CD4-positive, alpha-beta memory T cell (primary cell): ENCODE data around the gene FDX2. TPM values are rescaled to one million over a fixed set of nuclear protein-coding genes. Genes with fewer than 3 reads are reported as not detected.

Experiments
- CTCF ChIA-PET: fragments of 350-600 bp; sonication (Branson Sonifier 250); formaldehyde crosslinking; loops from one replicate; lab custom pipeline; 2021; ENCODE audit warnings: inconsistent platforms; ENCODE audit not compliant: partially characterized antibody; lab: Charles Lee
- POLR2A ChIA-PET: fragments of 350-600 bp; sonication (Branson Sonifier 250); formaldehyde crosslinking; loops from one replicate; lab custom pipeline; 2021; ENCODE audit not compliant: partially characterized antibody; lab: Charles Lee
- DNase-seq, 5 donors: peaks; one replicate each; pipeline versions ENCODE4 v3.0.0 to v3.0.0-alpha.2; 2020 to 2022; ENCODE audit warnings: mixed read lengths in 1 of 5
- H3K27ac ChIP-seq: one replicate; pipeline ENCODE4 v1.7.0; 2013; ENCODE audit warnings: low read depth, low read length
- H3K27me3 ChIP-seq: 2 replicates; pipeline ENCODE4 v1.7.0; 2013; ENCODE audit warnings: mild to moderate bottlenecking, low read length, moderate library complexity; ENCODE audit not compliant: insufficient read depth
- H3K36me3 ChIP-seq: 2 replicates; pipeline ENCODE4 v1.7.0; 2013; ENCODE audit warnings: mild to moderate bottlenecking, low read length, moderate library complexity; ENCODE audit not compliant: insufficient read depth
- H3K4me1 ChIP-seq: 2 replicates; pipeline ENCODE4 v1.7.0; 2013; ENCODE audit warnings: mild to moderate bottlenecking, low read length, moderate library complexity; ENCODE audit not compliant: insufficient read depth
- H3K4me3 ChIP-seq, 2 donors: one replicate each; pipeline ENCODE4 v1.7.0; 2013; ENCODE audit warnings: low read length in 2 of 2, mild to moderate bottlenecking in 1 of 2
- H3K9me3 ChIP-seq, 2 donors: one replicate each; pipeline ENCODE4 v1.7.0; 2013; ENCODE audit warnings: low read length in 2 of 2, control low read depth in 1 of 2; ENCODE audit not compliant: control insufficient read depth in 1 of 2
- H3K27ac Mint-ChIP-seq, 7 donors: one replicate each; pipeline ENCODE4 v1.8.0; 2020 to 2021; ENCODE audit warnings: mixed read lengths in 7 of 7, mild to moderate bottlenecking in 6 of 7, inconsistent platforms in 3 of 7, moderate library complexity in 3 of 7
- H3K27me3 Mint-ChIP-seq, 2 donors: one replicate each; pipeline ENCODE4 v1.8.0; 2020 to 2021; ENCODE audit warnings: mixed read lengths in 2 of 2
- H3K36me3 Mint-ChIP-seq, 2 donors: one replicate each; pipeline ENCODE4 v1.8.0; 2020 to 2021; ENCODE audit warnings: mixed read lengths in 2 of 2, inconsistent platforms in 1 of 2, mild to moderate bottlenecking in 1 of 2
- H3K4me1 Mint-ChIP-seq, 4 donors: one replicate each; pipeline ENCODE4 v1.8.0; 2020 to 2021; ENCODE audit warnings: mixed read lengths in 4 of 4, mild to moderate bottlenecking in 1 of 4
- H3K4me3 Mint-ChIP-seq, 8 donors: one replicate each; pipeline ENCODE4 v1.8.0; 2020 to 2021; ENCODE audit warnings: mixed read lengths in 8 of 8, mild to moderate bottlenecking in 7 of 8, moderate library complexity in 6 of 8, inconsistent platforms in 3 of 8
- H3K9me3 Mint-ChIP-seq, 8 donors: one replicate each; pipeline ENCODE4 v1.8.0; 2020 to 2021; ENCODE audit warnings: mixed read lengths in 8 of 8, mild to moderate bottlenecking in 5 of 8, inconsistent platforms in 3 of 8, moderate library complexity in 1 of 8
- intact Hi-C: fragments of 100-400 bp; cut with micrococcal nuclease; formaldehyde crosslinking; loops from one replicate; pipeline ENCODE4 v1.15.1; 2023
- polyA plus RNA-seq, 2 donors: library from polyadenylated mRNA; unstranded; fragments of 300-500 nt; fragmentation: Illumina TruSeq; gene quantifications; one replicate each; pipeline ENCODE4 v1.2.3, GENCODE V29; 2021
- total RNA-seq, 2 experiments: library from RNA; stranded (reverse); gene quantifications; one replicate each; pipeline ENCODE4 v1.2.3, GENCODE V29; 2021

The FDX2 gene
- total and polyA plus RNA-seq, 4 experiments from 2014 or later = 10.6 to 13.6 (median 11.0) TPM

GRCh38 chr19:10333758-10334587 lies 18.2 kb upstream of the FDX2 start:
- POLR2A ChIA-PET = interaction anchor here (0.6 to 3.6 kb wide), 19 partner anchors 9 to 1820 kb away, joined by 3 to 33 read pairs (median 4); partner anchors contain the start of genes CDC37, DNM2, FDX2 and ICAM1
- peak overlapping the region; percentile 91 to 98 (median 97) for H3K27ac Mint-ChIP-seq
- H3K36me3 Mint-ChIP-seq = peaks cover 14 to 42% of the 10 kb centered on the region in 2 donors
- Histone ChIP-seq H3K9me3 (no peaks in the 10 kb centered on the region), H3K27me3 (no peaks in the 10 kb centered on the region), H3K36me3 (peaks cover 36% of the 10 kb centered on the region), H3K4me3 (peak overlapping the region; percentile 57 to 73), H3K27ac (peak overlapping the region; percentile 88), H3K4me1 (peaks cover 52% of the 10 kb centered on the region)
- peaks cover 15 to 65% (median 35%) of the 10 kb centered on the region in 4 donors for H3K4me1 Mint-ChIP-seq
- no peak for DNase-seq
- H3K4me3 Mint-ChIP-seq = peak overlapping the region; percentile 92 to 99 (median 96)
- no peaks in the 10 kb centered on the region for H3K27me3 Mint-ChIP-seq
- no peaks in the 10 kb centered on the region for H3K9me3 Mint-ChIP-seq
- CTCF ChIA-PET = interaction anchor here (0.6 to 1.3 kb wide), 3 partner anchors 54 to 84 kb away, joined by 4 to 6 read pairs (median 4); no protein-coding TSS in a partner anchor
- intact Hi-C loops = loop anchor here (1.0 to 5.0 kb wide), 7 partner anchors 18 to 517 kb away; partner anchors contain the start of genes CDC37, FBXL12, FDX2 and ICAM1

DNA sequence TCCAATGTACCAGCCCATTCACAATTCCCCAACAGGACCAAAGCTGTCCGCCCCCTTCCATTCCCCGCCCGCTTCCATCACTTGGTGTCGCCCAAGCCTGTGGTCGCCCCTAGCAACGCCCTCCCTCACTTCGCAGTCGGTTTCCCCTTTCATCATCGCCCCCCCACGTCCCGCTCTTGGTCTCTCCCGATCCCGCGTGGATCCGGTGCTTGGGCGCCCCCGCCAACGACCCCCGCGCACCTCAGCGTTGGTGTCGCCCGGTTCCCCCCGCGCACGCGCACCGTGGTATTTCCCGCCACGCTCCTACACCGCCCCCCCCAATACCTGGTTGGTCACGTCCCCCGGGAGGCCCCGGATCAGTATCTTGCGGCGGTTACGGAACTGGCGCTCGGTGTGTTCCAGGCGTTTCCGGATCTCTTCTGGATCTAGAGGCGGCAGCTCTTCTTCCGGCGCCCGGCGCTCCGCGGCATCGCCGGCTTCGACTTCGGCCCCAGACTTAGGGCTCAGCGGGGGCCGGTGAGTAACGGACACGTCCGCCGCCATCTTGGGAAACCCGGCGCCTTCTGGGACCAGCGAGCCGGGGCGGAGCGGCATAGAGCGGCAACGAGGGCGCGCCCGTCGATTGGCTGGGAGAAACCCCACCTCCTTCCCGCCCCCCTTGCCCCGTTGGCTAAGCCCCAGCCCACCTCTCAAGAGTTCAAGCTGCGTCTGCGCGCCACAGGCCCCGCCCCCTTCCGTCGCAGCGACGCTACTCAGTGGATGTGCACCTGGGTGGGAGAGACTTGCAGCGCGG lies 17.3 kb upstream of the FDX2 start, which contains the start of gene RAVER1:
Gene RAVER1, minus strand, starts transcription at position 565 of the 793 bp plus-strand sequence. Its CDS starts 22 bp downstream, at position 543.
- peak within 1 kb of the TSS; percentile 73 to 89 for H3K4me3 ChIP-seq
- peaks cover 45% of the 10 kb centered on the region for H3K36me3 ChIP-seq
- H3K4me1 Mint-ChIP-seq = peaks cover 7 to 57% (median 27%) of the 10 kb centered on the region in 4 donors
- DNase-seq = peak; percentile 97 to 98 (median 98)
- no peaks in the 10 kb centered on the region for H3K9me3 Mint-ChIP-seq
- intact Hi-C loops = loop anchor here (1.0 to 5.0 kb wide), 7 partner anchors 17 to 516 kb away; partner anchors contain the start of genes CDC37, FBXL12, FDX2 and ICAM1
- H3K27me3 Mint-ChIP-seq = no peaks in the 10 kb centered on the region
- POLR2A ChIA-PET = interaction anchor here (0.6 to 3.6 kb wide), 19 partner anchors 10 to 385 kb away, joined by 3 to 33 read pairs (median 4); partner anchors contain the start of genes CDC37, DNM2, FDX2 and ICAM1
- CTCF ChIA-PET = interaction anchor here (0.6 to 1.3 kb wide), 3 partner anchors 13 to 83 kb away, joined by 4 to 6 read pairs (median 4); no protein-coding TSS in a partner anchor
- no peaks in the 10 kb centered on the region for H3K9me3 ChIP-seq
- H3K4me3 Mint-ChIP-seq = peak within 1 kb of the TSS; percentile 92 to 99 (median 96)
- peaks cover 44% of the 10 kb centered on the region for H3K4me1 ChIP-seq
- peak within 1 kb of the TSS; percentile 91 to 98 (median 97) for H3K27ac Mint-ChIP-seq
- H3K27me3 ChIP-seq = no peaks in the 10 kb centered on the region
- peaks cover 10 to 35% of the 10 kb centered on the region in 2 donors for H3K36me3 Mint-ChIP-seq
- peak within 1 kb of the TSS; percentile 88 for H3K27ac ChIP-seq

DNA sequence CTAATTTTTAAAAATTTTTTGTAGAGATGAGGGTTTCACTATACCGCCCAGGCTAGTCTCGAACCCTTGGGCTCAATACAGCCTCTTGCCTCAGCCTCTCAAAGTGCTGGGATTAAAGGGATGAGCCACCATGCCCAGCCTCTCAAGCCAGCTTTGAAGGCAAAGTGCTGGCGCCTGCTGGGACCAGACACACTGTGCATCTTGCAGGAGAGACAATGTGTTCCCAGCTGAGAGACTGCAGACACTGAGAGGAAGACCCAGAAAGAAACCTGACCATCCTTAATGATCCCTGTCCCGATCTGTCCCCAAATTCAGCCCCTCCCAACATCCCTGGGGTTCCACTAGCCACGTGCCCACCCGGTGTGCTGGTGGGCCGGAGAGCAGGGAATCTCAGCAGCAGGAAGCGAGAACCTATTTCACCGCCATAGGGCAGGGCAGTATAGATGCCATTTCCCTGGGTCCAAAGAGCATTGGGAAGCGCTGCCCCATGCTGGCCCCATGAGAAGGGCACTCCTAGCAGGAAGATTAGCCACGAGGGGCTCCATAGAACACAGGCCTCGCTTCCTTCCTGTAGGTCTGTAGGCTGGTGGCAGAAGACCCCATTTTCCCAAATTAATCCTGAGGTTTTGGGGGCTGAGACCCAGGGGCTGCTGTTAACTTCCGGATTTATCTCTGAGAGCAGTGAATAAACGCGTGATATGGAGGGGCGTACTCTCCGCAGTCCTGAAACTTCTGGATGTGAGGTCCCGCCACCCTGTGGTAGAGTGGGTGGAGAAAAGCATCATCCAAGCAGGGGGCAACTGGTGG lies 16.5 kb upstream of the FDX2 start:
- peak overlapping the region; percentile 88 for H3K27ac ChIP-seq
- CTCF ChIA-PET = interaction anchor here (0.6 to 3.3 kb wide), 4 partner anchors 12 to 82 kb away, joined by 3 to 18 read pairs (median 5); no protein-coding TSS in a partner anchor

DNA sequence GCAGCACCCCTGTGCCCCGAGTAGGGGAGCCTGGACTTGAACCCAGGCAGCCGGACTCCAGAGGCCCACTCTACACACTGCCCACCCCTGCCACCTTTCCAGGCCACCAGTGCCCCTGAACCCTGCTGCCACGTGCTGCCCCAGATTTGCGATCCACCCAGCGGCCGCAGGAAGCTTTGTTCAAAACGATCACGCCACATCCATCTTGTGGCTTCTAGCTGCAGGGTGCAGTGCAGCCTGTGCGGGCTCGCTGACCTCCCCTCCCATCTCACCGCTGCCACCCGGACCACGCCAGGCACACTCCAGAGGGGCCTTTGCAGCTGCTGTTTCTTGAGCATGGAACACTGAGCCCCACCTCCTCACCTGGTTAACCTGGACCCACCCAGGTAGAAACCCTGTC lies 13.7 kb upstream of the FDX2 start:
- Mint-ChIP-seq H3K36me3 (peaks cover 10 to 38% of the 10 kb centered on the region in 2 donors), H3K4me1 (peaks cover 7 to 38% (median 22%) of the 10 kb centered on the region in 4 donors), H3K27ac (peak overlapping the region in 1 of 7 donors; percentile 47), H3K9me3 (no peaks in the 10 kb centered on the region), H3K4me3 (no peak overlapping the region), H3K27me3 (no peaks in the 10 kb centered on the region)
- intact Hi-C loops = no loop called here
- no peaks in the 10 kb centered on the region for H3K27me3 ChIP-seq
- DNase-seq = no peak
- peaks cover 25% of the 10 kb centered on the region for H3K4me1 ChIP-seq
- ChIA-PET POLR2A (interaction anchor here (0.9 to 1.0 kb wide), 2 partner anchors 50 to 58 kb away, joined by 3 to 4 read pairs; partner anchors contain the start of gene ICAM1), CTCF (interaction anchor here (3.3 kb wide), 1 partner anchor 70 kb away, joined by 18 read pairs; no protein-coding TSS in a partner anchor)
- H3K9me3 ChIP-seq = no peaks in the 10 kb centered on the region
- peaks cover 56% of the 10 kb centered on the region for H3K36me3 ChIP-seq
- no peak overlapping the region for H3K4me3 ChIP-seq
- no peak overlapping the region for H3K27ac ChIP-seq

More for the DNA sequence above, 16.5 kb upstream of the FDX2 start:
- Histone ChIP-seq H3K36me3 (peaks cover 53% of the 10 kb centered on the region), H3K9me3 (no peaks in the 10 kb centered on the region), H3K27me3 (no peaks in the 10 kb centered on the region), H3K4me1 (peaks cover 37% of the 10 kb centered on the region), H3K4me3 (peak overlapping the region; percentile 73 to 89)
- peaks cover 10 to 38% of the 10 kb centered on the region in 2 donors for H3K36me3 Mint-ChIP-seq
- peaks cover 7 to 54% (median 26%) of the 10 kb centered on the region in 4 donors for H3K4me1 Mint-ChIP-seq
- intact Hi-C loops = loop anchor here (2.0 to 5.0 kb wide), 3 partner anchors 44 to 515 kb away; partner anchors contain the start of genes FBXL12, ICAM5 and PPAN
- H3K9me3 Mint-ChIP-seq = no peaks in the 10 kb centered on the region
- no peak for DNase-seq
- peak overlapping the region; percentile 91 to 98 (median 97) for H3K27ac Mint-ChIP-seq
- H3K4me3 Mint-ChIP-seq = peak overlapping the region; percentile 92 to 99 (median 96)
- H3K27me3 Mint-ChIP-seq = no peaks in the 10 kb centered on the region
- POLR2A ChIA-PET = interaction anchor here (0.6 to 3.6 kb wide), 10 partner anchors 10 to 234 kb away, joined by 3 to 33 read pairs (median 6); partner anchors contain the start of genes CDC37, FDX2, ICAM1 and KRI1

- Histone ChIP-seq H3K27me3 (no peaks in the 10 kb centered on the region), H3K4me3 (no peak overlapping the region), H3K9me3 (no peaks in the 10 kb centered on the region), H3K27ac (no peak overlapping the region), H3K4me1 (peaks cover 18% of the 10 kb centered on the region), H3K36me3 (peaks cover 58% of the 10 kb centered on the region)
- no peak for DNase-seq
- H3K27ac Mint-ChIP-seq = no peak overlapping the region
- ChIA-PET CTCF (interaction anchor here (3.3 kb wide), 1 partner anchor 69 kb away, joined by 18 read pairs; no protein-coding TSS in a partner anchor), POLR2A (no interaction called here)
- H3K4me3 Mint-ChIP-seq = no peak overlapping the region
- intact Hi-C loops = no loop called here
- H3K4me1 Mint-ChIP-seq = peaks cover 7 to 30% (median 17%) of the 10 kb centered on the region in 4 donors
- no peaks in the 10 kb centered on the region for H3K27me3 Mint-ChIP-seq
- peaks cover 10 to 44% of the 10 kb centered on the region in 2 donors for H3K36me3 Mint-ChIP-seq
- no peaks in the 10 kb centered on the region for H3K9me3 Mint-ChIP-seq
Observed at GRCh38 chr19:10328558-10329429, 13.0 kb upstream of the FDX2 start.
